Activated CD4-positive, alpha-beta T cell treated with anti-CD3 and anti-CD28 coated beads for 36 hours (primary cell): ENCODE data around the gene STYXL1. TPM values are rescaled to one million over a fixed set of nuclear protein-coding genes. Genes with fewer than 3 reads are reported as not detected.

Experiments
- ATAC-seq: fragments of 200-7000 bp; cut with Tn5 transposase; one replicate; pipeline ENCODE4 v1.10.0; 2021; ENCODE audit warnings: mild to moderate bottlenecking, moderate library complexity
- CTCF ChIA-PET: fragments of 350-600 bp; sonication (Branson Sonifier 250); formaldehyde crosslinking; loops from one replicate; lab custom pipeline; 2021; ENCODE audit warnings: antibody characterized with exemption; lab: Charles Lee
- POLR2A ChIA-PET: fragments of 350-600 bp; sonication (Branson Sonifier 250); formaldehyde crosslinking; loops from one replicate; lab custom pipeline; 2021; ENCODE audit warnings: antibody characterized with exemption, inconsistent platforms; lab: Charles Lee
- DNase-seq: peaks from one replicate; pipeline ENCODE4 v3.0.0-alpha.2; 2020
- H3K27ac Mint-ChIP-seq: one replicate; pipeline ENCODE4 v1.8.0; 2021; ENCODE audit warnings: mixed read lengths
- H3K27me3 Mint-ChIP-seq: one replicate; pipeline ENCODE4 v1.8.0; 2021; ENCODE audit warnings: mixed read lengths
- H3K36me3 Mint-ChIP-seq: one replicate; pipeline ENCODE4 v1.8.0; 2021; ENCODE audit warnings: low read depth, mixed read lengths
- H3K4me1 Mint-ChIP-seq: one replicate; pipeline ENCODE4 v1.8.0; 2021; ENCODE audit warnings: mixed read lengths
- H3K4me3 Mint-ChIP-seq: one replicate; pipeline ENCODE4 v1.8.0; 2021; ENCODE audit warnings: mild to moderate bottlenecking, moderate library complexity, mixed read lengths
- H3K9me3 Mint-ChIP-seq: one replicate; pipeline ENCODE4 v1.8.0; 2021; ENCODE audit warnings: low read depth, mixed read lengths
- intact Hi-C, 2 experiments: fragments of 100-400 bp; cut with DNase I in 1 of 2; cut with micrococcal nuclease in 1 of 2; formaldehyde crosslinking; loops; one replicate each; pipeline versions ENCODE4 v1.14.2 to v1.15.1; 2022 to 2024; cut with DNase I, micrococcal nuclease
- total RNA-seq, 2 experiments: library from RNA; stranded (reverse); gene quantifications; one replicate each; pipeline ENCODE4 v1.2.3, GENCODE V29; 2021

The STYXL1 gene
- total RNA-seq, 2 experiments from 2014 or later: 47.5 to 50.5 TPM

- intact Hi-C loops: no loop called here
- no peak for ATAC-seq
- H3K27ac Mint-ChIP-seq: no peak overlapping the region
- no peaks in the 10 kb centered on the region for H3K27me3 Mint-ChIP-seq
- DNase-seq: no peak
- POLR2A ChIA-PET: interaction anchor here (0.5 kb wide), 1 partner anchor 240 kb away, joined by 4 read pairs; no protein-coding TSS in a partner anchor
- no peaks in the 10 kb centered on the region for H3K9me3 Mint-ChIP-seq
- CTCF ChIA-PET: interaction anchor here (0.6 kb wide), 1 partner anchor 23 kb away, joined by 3 read pairs; no protein-coding TSS in a partner anchor
- no peaks in the 10 kb centered on the region for H3K4me1 Mint-ChIP-seq
- H3K36me3 Mint-ChIP-seq: peaks cover 9% of the 10 kb centered on the region
- no peak overlapping the region for H3K4me3 Mint-ChIP-seq
Measured at GRCh38 chr7:75984130-75985008, 63.4 kb downstream of the STYXL1 start.

GRCh38 chr7:75983471-75984129 lies 64.2 kb downstream of the STYXL1 start:
- intact Hi-C loops: no loop called here
- H3K27ac Mint-ChIP-seq: no peak overlapping the region
- ATAC-seq: no peak
- CTCF ChIA-PET: no interaction called here
- H3K4me1 Mint-ChIP-seq: no peaks in the 10 kb centered on the region
- no peak for DNase-seq
- no peak overlapping the region for H3K4me3 Mint-ChIP-seq
- no peaks in the 10 kb centered on the region for H3K27me3 Mint-ChIP-seq
- H3K36me3 Mint-ChIP-seq: peaks cover 9% of the 10 kb centered on the region
- POLR2A ChIA-PET: no interaction called here
- no peaks in the 10 kb centered on the region for H3K9me3 Mint-ChIP-seq

- Mint-ChIP-seq H3K36me3 (peaks cover 9% of the 10 kb centered on the region), H3K27ac (no peak overlapping the region), H3K4me3 (no peak overlapping the region), H3K9me3 (no peaks in the 10 kb centered on the region), H3K4me1 (no peaks in the 10 kb centered on the region), H3K27me3 (no peaks in the 10 kb centered on the region)
- intact Hi-C loops: no loop called here
- POLR2A ChIA-PET: no interaction called here
- ATAC-seq (no peak), DNase-seq (no peak)
- CTCF ChIA-PET: no interaction called here
Measured at GRCh38 chr7:75982306-75983064, 65.3 kb downstream of the STYXL1 start.

GRCh38 chr7:75981453-75982305 lies 66.1 kb downstream of the STYXL1 start:
- H3K4me1 Mint-ChIP-seq: no peaks in the 10 kb centered on the region
- peaks cover 3% of the 10 kb centered on the region for H3K36me3 Mint-ChIP-seq
- ATAC-seq (no peak), DNase-seq (no peak)
- ChIA-PET POLR2A (no interaction called here), CTCF (no interaction called here)
- no peaks in the 10 kb centered on the region for H3K9me3 Mint-ChIP-seq
- intact Hi-C loops: no loop called here
- H3K4me3 Mint-ChIP-seq: no peak overlapping the region
- H3K27ac Mint-ChIP-seq: no peak overlapping the region
- H3K27me3 Mint-ChIP-seq: no peaks in the 10 kb centered on the region

GRCh38 chr7:75981203-75981452 lies 66.7 kb downstream of the STYXL1 start:
- CTCF ChIA-PET: no interaction called here
- no peak overlapping the region for H3K4me3 Mint-ChIP-seq
- H3K27me3 Mint-ChIP-seq: no peaks in the 10 kb centered on the region

GRCh38 chr7:75980430-75981202 lies 67.2 kb downstream of the STYXL1 start:
- Mint-ChIP-seq H3K4me3 (no peak overlapping the region), H3K27me3 (no peaks in the 10 kb centered on the region), H3K36me3 (peaks cover 1% of the 10 kb centered on the region), H3K4me1 (no peaks in the 10 kb centered on the region), H3K27ac (no peak overlapping the region), H3K9me3 (no peaks in the 10 kb centered on the region)
- intact Hi-C loops: no loop called here
- ChIA-PET CTCF (interaction anchor here (0.5 kb wide), 1 partner anchor 49 kb away, joined by 3 read pairs; no protein-coding TSS in a partner anchor), POLR2A (no interaction called here)
- ATAC-seq: no peak
- DNase-seq: no peak

More at GRCh38 chr7:75981203-75981452, 66.7 kb downstream of the STYXL1 start:
- Mint-ChIP-seq H3K36me3 (peaks cover 1% of the 10 kb centered on the region), H3K9me3 (no peaks in the 10 kb centered on the region), H3K4me1 (no peaks in the 10 kb centered on the region), H3K27ac (no peak overlapping the region)
- POLR2A ChIA-PET: no interaction called here
- no peak for ATAC-seq
- no peak for DNase-seq
- intact Hi-C loops: no loop called here

GRCh38 chr7:75979759-75980429 lies 67.9 kb downstream of the STYXL1 start:
- ChIA-PET CTCF (interaction anchor here (0.5 kb wide), 1 partner anchor 48 kb away, joined by 3 read pairs; no protein-coding TSS in a partner anchor), POLR2A (no interaction called here)
- intact Hi-C loops: no loop called here
- Mint-ChIP-seq H3K4me1 (no peaks in the 10 kb centered on the region), H3K36me3 (peaks cover 1% of the 10 kb centered on the region), H3K27ac (peak overlapping the region; percentile 24), H3K4me3 (no peak overlapping the region), H3K27me3 (no peaks in the 10 kb centered on the region), H3K9me3 (no peaks in the 10 kb centered on the region)
- ATAC-seq (no peak), DNase-seq (no peak)

GRCh38 chr7:75977743-75978142 lies 70.1 kb downstream of the STYXL1 start:
- no peak for ATAC-seq
- CTCF ChIA-PET: interaction anchor here (0.5 to 0.7 kb wide), 2 partner anchors 28 to 42 kb away, joined by 3 read pairs; no protein-coding TSS in a partner anchor
- intact Hi-C loops: no loop called here
- POLR2A ChIA-PET: no interaction called here
- H3K4me1 Mint-ChIP-seq: no peaks in the 10 kb centered on the region
- no peaks in the 10 kb centered on the region for H3K27me3 Mint-ChIP-seq
- H3K4me3 Mint-ChIP-seq: no peak overlapping the region
- DNase-seq: no peak
- H3K36me3 Mint-ChIP-seq: peaks cover 1% of the 10 kb centered on the region
- no peak overlapping the region for H3K27ac Mint-ChIP-seq
- H3K9me3 Mint-ChIP-seq: no peaks in the 10 kb centered on the region

- POLR2A ChIA-PET: interaction anchor here (0.6 kb wide), 1 partner anchor 359 kb away, joined by 3 read pairs; no protein-coding TSS in a partner anchor
- Mint-ChIP-seq H3K36me3 (peaks cover 5% of the 10 kb centered on the region), H3K4me3 (no peak overlapping the region), H3K9me3 (no peaks in the 10 kb centered on the region), H3K27ac (no peak overlapping the region), H3K27me3 (no peaks in the 10 kb centered on the region), H3K4me1 (no peaks in the 10 kb centered on the region)
- CTCF ChIA-PET: interaction anchor here (0.8 to 1.2 kb wide), 3 partner anchors 48 to 105 kb away, joined by 3 to 4 read pairs (median 4); no protein-coding TSS in a partner anchor
- DNase-seq: peak; percentile 33
- ATAC-seq: no peak
- intact Hi-C loops: no loop called here
Measured at GRCh38 chr7:75971961-75972763, 75.6 kb downstream of the STYXL1 start.
